ENCODE measurements around the gene MAP4K1. TPM values are rescaled to one million over a fixed set of nuclear protein-coding genes. Genes with fewer than 3 reads are reported as not detected.

Gene MAP4K1
- total and polyA plus RNA-seq, 7 donors, result 0.36 to 1.4 (median 0.68) TPM

DNA sequence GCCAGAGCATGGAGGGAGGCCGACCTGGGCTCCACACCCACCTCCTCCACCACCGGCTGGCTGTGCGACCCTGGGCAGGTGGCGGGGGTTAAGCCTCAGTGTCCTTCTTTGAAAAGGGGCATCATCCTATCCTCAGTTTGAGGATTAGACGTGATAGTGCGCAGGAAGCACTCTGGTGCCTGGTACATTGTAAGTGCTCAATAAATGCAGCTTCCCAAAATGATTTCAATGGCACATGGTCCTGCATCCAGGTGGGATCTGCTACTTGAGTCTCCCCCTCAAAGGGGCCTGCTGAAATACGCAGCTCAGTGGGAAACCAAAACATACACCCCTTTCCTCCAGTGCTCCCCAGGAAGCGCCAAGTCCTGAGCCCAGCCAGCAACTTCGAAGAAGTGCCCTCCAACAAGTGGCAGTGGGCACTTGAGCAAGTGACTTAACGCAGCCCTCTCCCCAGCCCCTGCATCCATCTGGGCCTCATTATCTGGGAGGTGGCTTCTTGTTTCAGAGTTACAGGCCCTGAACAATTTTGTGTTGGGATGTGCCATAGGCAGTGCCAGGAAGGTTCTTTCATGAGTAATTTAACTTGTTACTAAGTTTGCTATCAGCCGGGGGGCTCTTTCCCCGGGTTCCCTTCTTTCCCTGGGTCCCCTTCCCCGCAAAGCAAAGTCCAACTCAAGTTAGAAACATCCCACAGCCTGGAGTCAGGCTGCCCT is 47.6 kb upstream of the MAP4K1 start:
- intact Hi-C loops (cut with DNase I), result no loop called here

DNA sequence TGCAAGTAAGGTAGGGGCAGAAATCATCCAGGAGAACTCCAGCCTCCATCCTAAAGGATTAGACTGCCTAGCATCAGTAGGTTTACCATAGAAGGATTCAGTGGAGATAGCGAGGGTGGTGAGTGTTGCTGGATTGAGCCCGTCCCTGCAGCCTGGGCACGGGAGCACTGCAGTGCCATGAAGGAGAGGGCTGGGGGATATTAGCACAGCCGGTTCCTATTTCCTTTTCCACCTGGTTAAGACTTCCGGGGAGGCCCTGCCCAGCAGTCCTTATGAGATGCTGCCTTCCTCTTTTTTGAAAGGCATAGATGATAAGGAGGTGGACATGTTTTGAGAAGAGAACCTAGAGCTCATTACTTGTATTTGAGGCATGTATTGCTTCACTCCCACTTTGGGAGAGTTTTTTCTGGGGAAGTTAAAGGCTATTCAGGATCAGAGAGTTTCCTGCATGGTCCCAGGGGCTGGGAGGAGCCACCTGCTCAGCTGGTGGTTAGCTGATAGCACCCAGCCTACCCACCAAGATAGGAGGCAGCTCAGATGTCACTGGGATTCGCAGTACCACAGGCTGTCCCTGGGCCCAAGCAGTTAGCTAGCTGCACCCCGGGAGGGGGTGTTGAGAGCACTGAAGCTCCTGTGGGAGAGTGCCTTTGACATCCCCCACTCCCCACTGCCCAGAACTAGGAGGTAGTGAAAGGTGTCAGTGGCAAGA is 46.9 kb upstream of the MAP4K1 start:
- TF ChIP-seq, protein P1, sequence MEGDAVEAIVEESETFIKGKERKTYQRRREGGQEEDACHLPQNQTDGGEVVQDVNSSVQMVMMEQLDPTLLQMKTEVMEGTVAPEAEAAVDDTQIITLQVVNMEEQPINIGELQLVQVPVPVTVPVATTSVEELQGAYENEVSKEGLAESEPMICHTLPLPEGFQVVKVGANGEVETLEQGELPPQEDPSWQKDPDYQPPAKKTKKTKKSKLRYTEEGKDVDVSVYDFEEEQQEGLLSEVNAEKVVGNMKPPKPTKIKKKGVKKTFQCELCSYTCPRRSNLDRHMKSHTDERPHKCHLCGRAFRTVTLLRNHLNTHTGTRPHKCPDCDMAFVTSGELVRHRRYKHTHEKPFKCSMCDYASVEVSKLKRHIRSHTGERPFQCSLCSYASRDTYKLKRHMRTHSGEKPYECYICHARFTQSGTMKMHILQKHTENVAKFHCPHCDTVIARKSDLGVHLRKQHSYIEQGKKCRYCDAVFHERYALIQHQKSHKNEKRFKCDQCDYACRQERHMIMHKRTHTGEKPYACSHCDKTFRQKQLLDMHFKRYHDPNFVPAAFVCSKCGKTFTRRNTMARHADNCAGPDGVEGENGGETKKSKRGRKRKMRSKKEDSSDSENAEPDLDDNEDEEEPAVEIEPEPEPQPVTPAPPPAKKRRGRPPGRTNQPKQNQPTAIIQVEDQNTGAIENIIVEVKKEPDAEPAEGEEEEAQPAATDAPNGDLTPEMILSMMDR (IDR thresholded peaks at IDR 0.05), result no peak
- Histone ChIP-seq H3K4me1 (peaks cover 95% of the 10 kb centered on the region), H3K36me3 (ENCODE audit: insufficient read depth in 1 of 2, low read depth in 1 of 2) (peaks cover 0 to 5% of the 10 kb centered on the region in 2 donors), H3K4me3 (peak overlapping the region; percentile 49), H3K27me3 (ENCODE audit: insufficient read depth in 3 of 3, low read length in 2 of 3) (no peaks in the 10 kb centered on the region), H3K9me3 (no peaks in the 10 kb centered on the region), H3K27ac (peak overlapping the region; percentile 95)
- intact Hi-C loops (cut with DNase I), result loop anchor here in 1 of 2 donors (5.0 kb wide), 1 partner anchor 33 kb away; no protein-coding TSS in a partner anchor
- ATAC-seq (peak in 2 of 4 donors; percentile 4 to 11), DNase-seq (peak in 1 of 2 donors; percentile 57)
- WGBS, 3 donors, result 13 to 40% (median 18%) methylated on average over 7 of the region's 7 CpGs

More for the DNA sequence above, 47.6 kb upstream of the MAP4K1 start:
- WGBS, 3 donors, result 53 to 68% (median 58%) methylated on average over 12 to 13 of the region's 13 CpGs
- peaks cover 0 to 5% of the 10 kb centered on the region in 2 donors for H3K36me3 ChIP-seq (ENCODE audit: insufficient read depth in 1 of 2, low read depth in 1 of 2)
- peak overlapping the region; percentile 49 for H3K4me3 ChIP-seq
- H3K27ac ChIP-seq, result peak overlapping the region; percentile 95
- TF ChIP-seq, protein P1 (IDR thresholded peaks at IDR 0.05), result no peak
- no peaks in the 10 kb centered on the region for H3K27me3 ChIP-seq (ENCODE audit: insufficient read depth in 3 of 3, low read length in 2 of 3)
- DNase-seq, result peak in 1 of 2 donors; percentile 24
- no peak for ATAC-seq
- H3K4me1 ChIP-seq, result peaks cover 95% of the 10 kb centered on the region
- no peaks in the 10 kb centered on the region for H3K9me3 ChIP-seq

GRCh38 chr19:38663957-38664502 is 46.3 kb upstream of the MAP4K1 start:
- ATAC-seq, result peak; percentile 59 to 78 (median 70)

DNA sequence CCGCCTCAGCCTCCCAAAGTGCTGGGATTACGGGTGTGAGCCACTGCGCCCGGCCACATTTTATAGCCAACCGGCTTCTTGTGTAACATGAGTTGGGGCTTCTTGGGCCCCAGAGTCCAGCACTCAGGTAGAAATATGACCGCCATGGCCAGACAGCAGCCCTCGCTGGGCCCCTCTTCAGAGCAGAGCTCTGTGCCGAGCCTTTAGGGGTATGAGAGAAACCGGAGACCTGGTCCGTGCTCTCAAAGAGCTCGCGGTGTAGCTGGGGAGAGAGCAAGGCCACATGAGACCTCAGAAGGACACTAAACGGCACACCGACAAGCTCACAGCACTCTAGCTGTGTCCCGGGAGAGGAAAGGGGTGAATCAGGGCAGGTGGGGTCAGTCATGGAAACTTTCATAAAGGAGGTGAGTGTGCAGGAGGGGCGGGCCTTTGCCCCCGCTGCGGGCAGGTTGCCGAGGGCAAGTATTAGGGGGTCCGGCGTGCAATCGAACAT is 45.5 kb upstream of the MAP4K1 start:
- Histone ChIP-seq H3K36me3 (ENCODE audit: insufficient read depth in 1 of 2, low read depth in 1 of 2) (peaks cover 0 to under 1% of the 10 kb centered on the region in 2 donors), H3K27me3 (ENCODE audit: insufficient read depth in 3 of 3, low read length in 2 of 3) (no peaks in the 10 kb centered on the region), H3K4me1 (peaks cover 95% of the 10 kb centered on the region), H3K4me3 (peak overlapping the region; percentile 49), H3K9me3 (no peaks in the 10 kb centered on the region), H3K27ac (peak overlapping the region; percentile 95)
- intact Hi-C loops (cut with DNase I), result loop anchor here in 1 of 2 donors (5.0 kb wide), 1 partner anchor 34 kb away; no protein-coding TSS in a partner anchor
- peak; percentile 15 to 56 (median 36) for ATAC-seq
- peak in 1 of 2 donors; percentile 60 for DNase-seq
- WGBS, 3 donors, result 32 to 60% (median 34%) methylated on average over 22 of the region's 22 CpGs
- TF ChIP-seq, protein P1 (IDR thresholded peaks at IDR 0.05), result no peak

More at GRCh38 chr19:38663957-38664502, 46.3 kb upstream of the MAP4K1 start:
- TF ChIP-seq, protein P1 (IDR thresholded peaks at IDR 0.05), result no peak
- 11 to 19% (median 14%) methylated on average over 19 of the region's 19 CpGs for WGBS, 3 donors
- Histone ChIP-seq H3K4me1 (peaks cover 95% of the 10 kb centered on the region), H3K27me3 (ENCODE audit: insufficient read depth in 3 of 3, low read length in 2 of 3) (no peaks in the 10 kb centered on the region), H3K36me3 (ENCODE audit: insufficient read depth in 1 of 2, low read depth in 1 of 2) (peaks cover 0 to 5% of the 10 kb centered on the region in 2 donors), H3K9me3 (no peaks in the 10 kb centered on the region), H3K27ac (peak overlapping the region; percentile 95), H3K4me3 (peak overlapping the region; percentile 49)
- intact Hi-C loops (cut with DNase I), result loop anchor here in 1 of 2 donors (5.0 kb wide), 1 partner anchor 33 kb away; no protein-coding TSS in a partner anchor
- DNase-seq, result peak; percentile 67 to 85
